Activated T-cell treated with anti-CD3 and anti-CD28 coated beads for 48 hours (primary cell): ENCODE data around the gene SCN1B.

ENCODE experiments used
- DNase-seq: peaks from one replicate; pipeline ENCODE4 v3.0.0-alpha.2; 2020; ENCODE audit warnings: low read depth

SCN1B gene

GRCh38 chr19:35074426-35075201 lies 44.3 kb downstream of the SCN1B start:
- no peak for DNase-seq

DNA sequence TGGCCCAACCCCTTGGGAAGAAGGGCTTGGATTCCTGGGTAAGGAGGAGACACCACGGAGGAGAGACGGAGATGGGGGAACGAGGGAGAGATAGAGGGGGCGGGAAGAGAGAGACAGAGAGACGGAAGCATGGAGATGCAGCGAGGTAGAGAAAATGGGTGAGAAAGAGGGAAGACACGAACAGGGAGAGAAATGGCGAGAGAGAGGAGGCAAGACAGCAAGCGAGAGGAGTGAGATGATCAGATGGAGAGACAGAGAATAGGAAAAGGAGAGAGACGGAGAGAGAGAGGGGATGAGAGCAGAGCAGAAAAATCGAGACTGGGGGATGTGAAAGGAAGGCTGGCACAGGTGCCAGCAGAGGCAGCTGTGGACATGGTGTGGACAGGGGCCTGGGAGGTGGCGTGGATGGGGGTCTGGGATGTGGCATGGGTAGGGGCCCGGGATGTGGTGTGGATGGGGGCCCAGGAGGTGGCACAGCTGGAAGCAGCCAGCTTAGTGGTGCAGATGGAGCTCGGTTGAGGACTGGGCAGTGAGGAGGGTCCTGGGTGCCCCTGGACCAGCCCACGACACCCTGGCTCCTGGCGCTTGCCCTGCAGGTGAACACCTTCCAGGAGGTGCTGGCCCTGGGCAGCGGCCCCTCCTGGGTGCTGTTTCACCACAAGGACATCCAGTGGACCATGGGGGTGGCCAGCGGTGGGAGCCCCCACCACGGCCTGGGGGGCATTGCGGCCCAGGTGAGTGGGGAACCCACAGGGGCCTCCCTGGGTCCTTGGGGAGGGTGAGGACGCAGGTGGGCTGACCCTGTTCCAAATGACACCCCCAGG lies 45.1 kb downstream of the SCN1B start:
- DNase-seq, result no peak

- no peak for DNase-seq
These were observed 45.7 kb downstream of the SCN1B start for GRCh38 chr19:35076026-35076370.

- DNase-seq, result no peak
These were observed 46.4 kb downstream of the SCN1B start for GRCh38 chr19:35076657-35077056.

- DNase-seq, result no peak
These were observed 47.3 kb downstream of the SCN1B start for GRCh38 chr19:35077411-35078223.

- DNase-seq, result no peak
These were observed 49.6 kb downstream of the SCN1B start for GRCh38 chr19:35079826-35080225.

GRCh38 chr19:35080613-35081170 lies 50.4 kb downstream of the SCN1B start:
- no peak for DNase-seq

- DNase-seq, result no peak
These were observed 50.9 kb downstream of the SCN1B start for GRCh38 chr19:35081201-35081600.

GRCh38 chr19:35083691-35084508 lies 53.6 kb downstream of the SCN1B start:
- no peak for DNase-seq

DNA sequence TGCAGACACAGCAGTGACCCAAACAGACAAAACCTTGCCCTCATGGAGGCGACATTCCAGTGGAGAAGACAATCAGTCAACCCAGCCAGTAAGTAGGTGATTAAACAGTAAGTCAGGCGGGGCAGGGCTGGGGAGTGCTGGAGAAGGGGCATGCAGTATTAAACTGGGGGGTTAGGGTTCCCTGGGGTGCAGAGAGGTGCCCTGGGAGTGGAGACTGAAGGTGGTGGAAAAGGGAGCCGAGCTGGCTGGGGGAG lies 54.2 kb downstream of the SCN1B start:
- DNase-seq, result no peak

DNA sequence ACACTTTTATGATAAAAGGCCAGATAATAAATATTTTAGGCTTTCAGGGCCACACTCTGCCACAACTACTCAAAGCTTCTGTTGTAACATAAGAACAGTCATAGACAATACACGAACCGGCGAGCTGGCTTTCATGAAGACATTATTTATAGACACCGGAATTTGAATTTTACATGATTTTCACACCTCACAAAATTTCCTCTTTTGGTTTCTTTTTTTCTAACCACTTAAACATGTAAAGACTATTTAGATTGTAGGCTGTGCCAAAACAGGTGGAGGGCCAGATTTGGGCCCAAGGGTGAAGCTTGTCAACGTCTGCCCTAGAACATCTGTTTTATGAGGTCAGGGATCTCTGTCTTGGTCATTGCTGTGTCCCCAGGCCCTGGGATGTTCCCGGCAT lies 55.7 kb downstream of the SCN1B start:
- DNase-seq, result no peak

DNA sequence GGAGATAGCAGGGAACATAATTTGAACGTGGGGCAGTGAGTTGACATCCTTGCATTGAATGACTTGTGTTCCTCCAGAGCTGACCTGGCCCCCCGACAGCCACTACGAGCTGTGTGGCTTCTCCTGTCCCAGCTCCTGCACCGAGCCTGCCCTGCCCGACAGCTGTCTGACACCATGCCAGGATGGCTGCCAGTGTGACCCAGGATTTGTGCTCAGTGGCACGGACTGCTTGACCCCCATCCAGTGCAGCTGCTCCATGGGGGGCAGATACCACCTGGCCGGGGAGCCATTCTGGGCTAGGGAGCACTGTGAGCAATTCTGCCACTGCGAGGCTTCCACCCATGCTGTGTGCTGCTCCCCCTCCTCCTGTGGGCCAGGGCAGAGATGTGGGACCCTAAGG lies 56.2 kb downstream of the SCN1B start:
- no peak for DNase-seq

DNA sequence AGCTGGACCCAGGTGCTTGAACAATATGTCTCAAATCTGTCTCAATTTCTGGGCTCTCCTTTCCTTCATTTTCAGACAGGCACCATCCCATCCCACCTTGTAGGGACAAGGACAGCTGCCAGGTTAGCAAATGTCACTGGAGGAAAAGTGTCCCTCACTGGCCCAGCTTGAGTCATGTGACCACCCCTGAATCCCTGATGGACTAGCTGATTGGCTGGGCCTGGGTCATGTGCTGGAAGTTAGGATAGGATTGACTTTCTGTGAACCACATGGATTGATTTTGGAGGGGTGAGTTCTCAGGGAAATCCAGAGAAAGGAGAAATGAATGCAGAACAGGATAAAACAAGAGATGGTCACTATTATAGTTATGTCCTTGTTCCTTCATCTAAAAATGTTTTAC lies 57.1 kb downstream of the SCN1B start:
- no peak for DNase-seq

DNA sequence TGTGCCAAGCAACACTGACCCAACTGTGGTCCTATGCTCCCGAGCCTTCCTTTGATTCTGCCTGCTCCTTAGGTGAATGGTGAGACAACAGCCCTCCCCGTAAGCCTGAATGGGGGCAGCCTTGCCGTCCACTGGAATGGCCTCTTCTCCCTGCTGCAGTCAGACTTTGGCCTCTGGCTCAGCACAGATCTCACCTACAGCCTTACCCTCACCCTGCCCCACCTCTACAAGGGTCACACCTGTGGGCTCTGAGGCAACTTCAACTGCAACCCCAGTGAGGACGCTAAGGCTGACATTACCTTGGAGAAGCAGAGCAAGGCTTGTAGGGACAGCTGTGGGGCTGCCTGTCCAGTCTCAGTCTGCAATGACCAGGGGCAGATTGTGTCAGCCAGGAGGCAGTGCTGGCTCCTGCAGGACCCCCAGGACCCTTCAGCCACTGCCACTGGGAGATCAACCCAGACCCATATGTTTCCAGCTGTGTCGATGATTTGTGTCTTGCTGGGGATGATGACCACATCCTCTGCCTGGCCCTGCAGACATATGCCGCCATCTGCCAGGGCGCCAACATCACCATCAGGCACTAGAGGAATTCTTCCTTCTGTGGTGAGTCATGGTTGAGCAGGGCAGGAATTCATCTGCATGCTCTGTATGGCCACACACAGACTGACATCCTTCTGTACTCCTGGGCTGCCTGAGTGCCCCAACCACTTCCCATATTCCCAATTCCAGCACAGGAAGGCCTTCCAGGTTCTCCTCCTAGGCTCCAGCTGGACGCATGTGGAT lies 58.1 kb downstream of the SCN1B start:
- DNase-seq, result no peak

- no peak for DNase-seq
These were observed 59.3 kb downstream of the SCN1B start for GRCh38 chr19:35089554-35089953.
